A549 (cell line): ENCODE results near the gene MYEOV. TPM values are rescaled to one million over a fixed set of nuclear protein-coding genes. Genes with fewer than 3 reads are reported as not detected.
A peak's percentile ranks its signal among the peaks of the same experiment; 100 is the strongest.

Experiments used
- ATAC-seq, 2 experiments: fragments of 200-7000 bp in 1 of 2; fragments of >200 bp in 1 of 2; cut with Nextera tagmentation in 1 of 2; cut with Tn5 transposase in 1 of 2; 3 replicates each; pipeline versions ENCODE4 v1.8.0 to v1.9.1; 2018 to 2020; ENCODE audit warnings: mild to moderate bottlenecking in 1 of 2, moderate library complexity in 1 of 2
- CTCF ChIA-PET: fragments of 300-600 bp; sonication (Branson Sonifier 250); formaldehyde crosslinking; extraction: SDS; loops from one replicate; lab custom pipeline; 2021; ENCODE audit warnings: antibody characterized with exemption, inconsistent platforms; lab: Yijun Ruan, JAX
- POLR2A ChIA-PET: fragments of 350-600 bp; formaldehyde crosslinking; extraction: SDS; loops from one replicate; lab custom pipeline; 2021; ENCODE audit warnings: antibody characterized with exemption, inconsistent platforms; lab: Yijun Ruan, JAX
- DNase-seq, 2 experiments: peaks; one replicate each; pipeline versions ENCODE4 v3.0.0 to v3.0.0-alpha.2; 2011 to 2016; ENCODE audit warnings: low read depth in 1 of 2, low spot score in 1 of 2
- FAIRE-seq: peaks from 2 replicates; lab custom pipeline; 2011; peaks lifted over from hg19 to GRCh38; lab: Jason Lieb, UNC
- H3K27ac ChIP-seq, 2 experiments: fragments of >200 bp; sonication (Bioruptor Twin); formaldehyde crosslinking; 3 replicates each; pipeline ENCODE4 v1.5.1; 2016 to 2017
- H3K4me1 ChIP-seq: fragments of >200 bp; sonication (Bioruptor Twin); formaldehyde crosslinking; 3 replicates; pipeline ENCODE4 v1.6.1; 2016
- H3K4me2 ChIP-seq: fragments of >200 bp; sonication (Bioruptor Twin); formaldehyde crosslinking; 3 replicates; pipeline ENCODE4 v1.6.1; 2016
- H3K4me3 ChIP-seq: fragments of >200 bp; sonication (Bioruptor Twin); formaldehyde crosslinking; 3 replicates; pipeline ENCODE4 v1.5.1; 2016
- H3K9me3 ChIP-seq: fragments of >200 bp; sonication (Bioruptor Twin); formaldehyde crosslinking; 3 replicates; pipeline ENCODE4 v1.6.1; 2016
- BHLHE40 ChIP-seq: IDR thresholded peaks from 2 replicates; pipeline ENCODE4 v1.6.1; 2012; ENCODE audit warnings: low read depth, low read length, inconsistent platforms
- CBX2 ChIP-seq: fragments of 200-600 bp; sonication (generic); IDR thresholded peaks from 2 replicates; pipeline ENCODE4 v1.6.1; 2016; ENCODE audit warnings: low read depth, mild to moderate bottlenecking, borderline replicate concordance
- CEBPB ChIP-seq, 2 experiments: fragments of >200 bp in 1 of 2; sonication (Bioruptor Twin) in 1 of 2; formaldehyde crosslinking in 1 of 2; IDR thresholded peaks; 2 replicates each; pipeline ENCODE4 v1.6.1; 2012 to 2016
- CHD2 ChIP-seq: fragments of 150-350 bp; IDR thresholded peaks from 2 replicates; pipeline ENCODE4 v1.6.1; 2014; ENCODE audit warnings: low read length; ENCODE audit not compliant: partially characterized antibody
- EHMT2 ChIP-seq: fragments of 200-600 bp; sonication (generic); IDR thresholded peaks from 2 replicates; pipeline ENCODE4 v1.6.1; 2016; ENCODE audit warnings: antibody characterized with exemption, low read depth, mild to moderate bottlenecking, moderate library complexity
- EP300 ChIP-seq, 2 experiments: fragments of >200 bp; sonication (Bioruptor Twin); formaldehyde crosslinking; IDR thresholded peaks; 2 replicates in 1 of 2; 3 replicates in 1 of 2; pipeline ENCODE4 v1.6.1; 2016 to 2017
- FOSL2 ChIP-seq, 2 experiments: fragments of 450-650 bp in 1 of 2; fragments of >200 bp in 1 of 2; sonication (Bioruptor Twin) in 1 of 2; formaldehyde crosslinking; IDR thresholded peaks; 2 replicates each; pipeline versions ENCODE4 v1.5.0 to v1.6.1; 2016 to 2020; ENCODE audit warnings: mild to moderate bottlenecking in 1 of 2, moderate library complexity in 1 of 2
- GATA3 ChIP-seq: IDR thresholded peaks from 2 replicates; pipeline ENCODE4 v1.6.1; 2012; ENCODE audit warnings: borderline replicate concordance
- HOXB13 ChIP-seq: fragments of 250-450 bp; sonication (Bioruptor Pico); IDR thresholded peaks from 2 replicates; pipeline ENCODE4 v1.5.0; 2020; ENCODE audit warnings: low read depth, mild to moderate bottlenecking, moderate library complexity
- HOXB5 ChIP-seq: fragments of 250-450 bp; sonication (Bioruptor Pico); IDR thresholded peaks from 2 replicates; pipeline ENCODE4 v1.5.0; 2020; ENCODE audit warnings: mild to moderate bottlenecking, moderate library complexity
- KDM1A ChIP-seq: fragments of 200-600 bp; sonication (generic); IDR thresholded peaks from 2 replicates; pipeline ENCODE4 v1.6.1; 2016; ENCODE audit warnings: low read depth, mild to moderate bottlenecking
- MYC ChIP-seq: IDR thresholded peaks from 2 replicates; pipeline ENCODE4 v1.6.1; 2012; ENCODE audit warnings: mild to moderate bottlenecking, inconsistent platforms, low read length, improper control_type of control experiment, borderline replicate concordance
- NFE2L2 ChIP-seq: fragments of 150-350 bp; conservative IDR thresholded peaks from 2 replicates; pipeline ENCODE4 v1.6.1; 2014; ENCODE audit warnings: low read length
- NPAS2 ChIP-seq: fragments of 250-450 bp; sonication (Bioruptor Pico); IDR thresholded peaks from 2 replicates; pipeline ENCODE4 v1.8.0; 2022; ENCODE audit warnings: mild to moderate bottlenecking, moderate library complexity, borderline replicate concordance
- PHF8 ChIP-seq: fragments of 200-600 bp; sonication (generic); IDR thresholded peaks from 2 replicates; pipeline ENCODE4 v1.6.1; 2016; ENCODE audit warnings: low read depth, mild to moderate bottlenecking, antibody characterized with exemption, moderate library complexity, borderline replicate concordance
- RAD21 ChIP-seq, 2 experiments: fragments of >200 bp in 1 of 2; sonication (Bioruptor Twin) in 1 of 2; formaldehyde crosslinking in 1 of 2; IDR thresholded peaks in 1 of 2; conservative IDR thresholded peaks in 1 of 2; 2 replicates in 1 of 2; 3 replicates in 1 of 2; pipeline ENCODE4 v1.6.1; 2012 to 2018; ENCODE audit warnings: inconsistent platforms in 1 of 2
- RARB ChIP-seq: fragments of 250-450 bp; sonication (Bioruptor Pico); IDR thresholded peaks from 2 replicates; pipeline ENCODE4 v1.8.0; 2021; ENCODE audit warnings: mild to moderate bottlenecking, moderate library complexity
- RCOR1 ChIP-seq: fragments of 150-350 bp; IDR thresholded peaks from 2 replicates; pipeline ENCODE4 v1.6.1; 2014; ENCODE audit warnings: antibody characterized with exemption, low read length, low read depth
- RNF2 ChIP-seq: fragments of 200-600 bp; sonication (generic); IDR thresholded peaks from 2 replicates; pipeline ENCODE4 v1.6.1; 2016; ENCODE audit warnings: low read depth, mild to moderate bottlenecking, antibody characterized with exemption, moderate library complexity, borderline replicate concordance
- SMC3 ChIP-seq: fragments of >200 bp; sonication (Bioruptor Twin); formaldehyde crosslinking; IDR thresholded peaks from 3 replicates; pipeline ENCODE4 v1.6.1; 2018; ENCODE audit warnings: inconsistent platforms
- SREBF2 ChIP-seq: fragments of 450-650 bp; IDR thresholded peaks from 2 replicates; pipeline ENCODE4 v1.6.1; 2014; ENCODE audit warnings: mild to moderate bottlenecking, moderate library complexity
- ZC3H11A ChIP-seq: fragments of 450-650 bp; IDR thresholded peaks from 2 replicates; pipeline ENCODE4 v1.6.1; 2014; ENCODE audit warnings: antibody characterized with exemption, mild to moderate bottlenecking
- ZNF302 ChIP-seq: fragments of 250-450 bp; sonication (Bioruptor Pico); IDR thresholded peaks from 2 replicates; pipeline ENCODE4 v1.9.0; 2021; ENCODE audit warnings: inconsistent platforms, mild to moderate bottlenecking, moderate library complexity
- WGBS: methylation state at CpG from one replicate; pipeline ENCODE4 v1.1.6; 2017; ENCODE audit errors: missing lambda C conversion rate; 5-methylcytosine and 5-hydroxymethylcytosine counted together
- polyA plus RNA-seq, 4 experiments: library from polyadenylated mRNA; depleted of rRNA in 3 of 4; stranded (reverse); fragments of >200 nt; fragmentation: RNase III in 1 of 4; extraction: RNeasy Plus Mini Kit Qiagen cat#74134 plus additional on column Dnase treatment in 1 of 4; gene quantifications; 2 replicates in 3 of 4; 3 replicates in 1 of 4; pipeline ENCODE4 v1.2.3, GENCODE V29; 2011 to 2017
- TF ChIP-seq, protein P1 (sequence below): fragments of 150-350 bp; IDR thresholded peaks from 2 replicates; pipeline ENCODE4 v1.6.1; 2014; ENCODE audit warnings: low read depth, mild to moderate bottlenecking, low read length
- TF ChIP-seq, protein P2 (sequence below): fragments of 200-600 bp; sonication (generic); IDR thresholded peaks from 2 replicates; pipeline ENCODE4 v1.6.1; 2016; ENCODE audit warnings: antibody characterized with exemption, mild to moderate bottlenecking, moderate library complexity
- TF ChIP-seq, protein P3 (sequence below): fragments of >200 bp; sonication (Bioruptor Twin); formaldehyde crosslinking; IDR thresholded peaks from 3 replicates; pipeline ENCODE4 v1.5.1; 2016

Gene MYEOV
- polyA plus RNA-seq, 2 of the 4 experiments (the other 2 are of a cell fraction) = 92.3 to 102 TPM

DNA sequence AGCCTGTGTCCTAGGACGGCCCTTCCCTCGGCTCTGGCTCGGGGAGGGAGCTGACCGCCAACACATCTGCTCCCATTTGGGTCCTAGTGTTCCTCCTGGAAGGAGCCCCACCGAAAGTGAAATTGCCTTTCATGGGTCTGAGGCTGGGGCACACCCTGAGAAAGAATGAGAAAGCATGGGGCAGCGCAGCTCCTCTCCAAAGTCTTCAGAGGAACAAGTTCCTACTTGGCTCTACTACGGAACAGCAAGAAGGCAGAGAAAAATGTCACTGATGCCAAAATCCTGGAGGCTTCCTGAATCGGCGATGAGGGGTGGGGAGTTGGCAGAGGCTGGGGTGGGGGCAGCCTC, 41.5 kb upstream of the MYEOV start (continued):
- TF ChIP-seq CHD2 (no peak), BHLHE40 (no peak), SMC3 (no peak), PHF8 (no peak)

DNA sequence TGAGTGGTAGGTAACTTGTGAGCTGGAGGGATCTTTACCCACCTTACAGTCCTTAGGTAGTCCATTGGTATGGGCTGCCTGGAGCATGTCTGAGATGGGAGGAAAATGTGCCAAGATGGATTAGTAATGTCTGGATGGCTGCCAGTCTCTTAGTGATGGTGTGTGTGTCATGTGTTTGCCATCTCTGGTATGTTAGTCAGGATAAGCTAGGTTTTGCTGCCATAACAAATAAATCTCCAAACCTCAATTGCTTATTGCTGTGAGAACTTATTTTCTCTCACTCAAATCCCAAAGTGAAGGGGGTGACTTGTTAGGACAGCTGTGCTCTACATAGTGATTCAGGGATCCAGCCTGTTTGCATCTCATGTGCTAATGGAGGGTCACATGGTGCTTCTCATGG, 40.9 kb upstream of the MYEOV start:
- no peaks in the 10 kb centered on the region for H3K4me1 ChIP-seq
- H3K9me3 ChIP-seq = peaks cover 24% of the 10 kb centered on the region
- H3K27ac ChIP-seq = no peak overlapping the region
- POLR2A ChIA-PET = no interaction called here
- peak in 1 of 2 experiments; percentile 61; a peak in 3 of 6 replicates for ATAC-seq
- no peak overlapping the region for H3K4me2 ChIP-seq
- no peak for FAIRE-seq
- peak in 1 of 2 experiments; percentile 49 for DNase-seq
- TF ChIP-seq, protein P1, sequence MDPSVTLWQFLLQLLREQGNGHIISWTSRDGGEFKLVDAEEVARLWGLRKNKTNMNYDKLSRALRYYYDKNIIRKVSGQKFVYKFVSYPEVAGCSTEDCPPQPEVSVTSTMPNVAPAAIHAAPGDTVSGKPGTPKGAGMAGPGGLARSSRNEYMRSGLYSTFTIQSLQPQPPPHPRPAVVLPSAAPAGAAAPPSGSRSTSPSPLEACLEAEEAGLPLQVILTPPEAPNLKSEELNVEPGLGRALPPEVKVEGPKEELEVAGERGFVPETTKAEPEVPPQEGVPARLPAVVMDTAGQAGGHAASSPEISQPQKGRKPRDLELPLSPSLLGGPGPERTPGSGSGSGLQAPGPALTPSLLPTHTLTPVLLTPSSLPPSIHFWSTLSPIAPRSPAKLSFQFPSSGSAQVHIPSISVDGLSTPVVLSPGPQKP = no peak
- no peak for TF ChIP-seq FOSL2 (IDR thresholded peaks at IDR 0.05)
- peak; percentile 40 for TF ChIP-seq FOSL2 (CRISPR knock-in tag; IDR thresholded peaks at IDR 0.05)
- H3K4me3 ChIP-seq = no peak overlapping the region
- CTCF ChIA-PET = no interaction called here

DNA sequence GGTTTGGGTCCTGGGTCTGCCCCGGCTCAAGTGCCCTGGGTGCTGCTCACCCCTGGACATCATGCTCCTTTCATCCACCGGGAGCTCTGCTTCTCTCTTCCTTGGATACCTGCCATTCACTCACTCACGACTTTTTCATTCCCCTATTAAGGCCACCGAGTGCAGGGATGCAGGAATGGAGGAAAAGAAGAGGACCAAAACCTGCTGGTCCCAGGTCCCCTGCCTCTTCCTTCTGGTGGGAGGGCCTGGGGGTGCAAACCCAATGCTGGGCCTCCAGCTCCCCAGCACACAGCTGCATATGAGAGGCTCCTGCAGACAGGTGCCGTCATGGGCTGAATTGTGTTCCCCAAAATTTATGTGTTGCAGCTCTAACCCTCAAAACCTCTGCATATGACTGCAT, 36.8 kb upstream of the MYEOV start:
- TF ChIP-seq GATA3 (no peak), HOXB13 (CRISPR knock-in tag) (no peak), RARB (CRISPR knock-in tag) (no peak), NPAS2 (CRISPR knock-in tag) (no peak), SREBF2 (no peak), CBX2 (no peak), HOXB5 (CRISPR knock-in tag) (no peak), EHMT2 (no peak), KDM1A (no peak), RNF2 (no peak), EP300 (IDR thresholded peaks at IDR 0.05) (no peak), PHF8 (no peak), ZNF302 (CRISPR knock-in tag) (no peak)
- H3K4me3 ChIP-seq = no peak overlapping the region
- FAIRE-seq (no peak), DNase-seq (no peak), ATAC-seq (no peak)
- H3K4me1 ChIP-seq = no peaks in the 10 kb centered on the region
- ChIA-PET CTCF (interaction anchor here (1.0 kb wide), 2 partner anchors 11 to 125 kb away, joined by 3 to 4 read pairs; no protein-coding TSS in a partner anchor), POLR2A (no interaction called here)
- no peak overlapping the region for H3K27ac ChIP-seq
- peaks cover 24% of the 10 kb centered on the region for H3K9me3 ChIP-seq
- WGBS = 54% methylated on average over 5 of the region's 5 CpGs
- H3K4me2 ChIP-seq = no peak overlapping the region

DNA sequence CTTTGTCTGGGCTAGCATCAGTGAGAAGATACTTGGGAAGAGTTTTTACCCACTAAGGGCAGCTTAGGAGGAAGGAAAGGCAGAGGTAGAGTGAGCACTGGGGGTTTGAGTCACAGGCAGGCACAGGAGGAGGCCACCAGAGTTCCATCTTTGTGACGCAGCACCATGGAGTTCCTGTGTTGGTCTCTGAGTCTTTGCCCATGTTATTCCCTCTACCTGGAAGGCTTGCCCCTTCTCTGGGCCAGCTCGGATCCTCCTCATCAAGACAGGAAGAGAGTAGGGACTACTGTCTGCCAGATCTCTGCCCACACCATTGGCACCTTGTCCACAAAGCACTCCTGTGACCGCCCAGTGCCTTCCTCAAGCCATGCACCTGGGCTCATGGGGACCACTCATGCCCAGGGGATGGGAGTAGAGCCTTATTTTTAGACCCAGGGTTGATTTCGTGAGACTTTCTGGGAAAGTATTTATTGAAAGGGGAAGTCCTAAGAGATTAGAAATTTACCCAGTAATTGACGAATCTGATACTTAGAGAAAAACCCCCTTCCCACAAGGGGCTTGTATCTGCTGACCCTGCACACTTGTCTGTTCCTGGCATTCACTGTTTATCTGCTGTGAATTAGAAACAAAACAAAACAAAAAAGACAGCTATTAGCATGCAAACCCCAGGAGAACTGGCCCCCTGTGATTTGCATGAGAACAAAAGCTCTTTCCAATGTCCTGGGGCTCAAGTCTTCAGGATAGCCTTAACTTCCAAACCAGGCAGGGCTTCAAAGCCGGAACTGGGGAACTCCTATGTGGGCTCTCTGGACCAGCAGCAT, 35.9 kb upstream of the MYEOV start:
- FAIRE-seq (no peak), ATAC-seq (no peak), DNase-seq (no peak)
- ChIA-PET POLR2A (no interaction called here), CTCF (interaction anchor here (1.0 kb wide), 1 partner anchor 10 kb away, joined by 3 read pairs; no protein-coding TSS in a partner anchor)
- Histone ChIP-seq H3K9me3 (peaks cover 17% of the 10 kb centered on the region), H3K4me1 (no peaks in the 10 kb centered on the region), H3K4me2 (no peak overlapping the region), H3K27ac (no peak overlapping the region), H3K4me3 (no peak overlapping the region)
- 63% methylated on average over 6 of the region's 6 CpGs for WGBS
- no peak for TF ChIP-seq CEBPB (IDR thresholded peaks at IDR 0.05)
- TF ChIP-seq, protein P2, sequence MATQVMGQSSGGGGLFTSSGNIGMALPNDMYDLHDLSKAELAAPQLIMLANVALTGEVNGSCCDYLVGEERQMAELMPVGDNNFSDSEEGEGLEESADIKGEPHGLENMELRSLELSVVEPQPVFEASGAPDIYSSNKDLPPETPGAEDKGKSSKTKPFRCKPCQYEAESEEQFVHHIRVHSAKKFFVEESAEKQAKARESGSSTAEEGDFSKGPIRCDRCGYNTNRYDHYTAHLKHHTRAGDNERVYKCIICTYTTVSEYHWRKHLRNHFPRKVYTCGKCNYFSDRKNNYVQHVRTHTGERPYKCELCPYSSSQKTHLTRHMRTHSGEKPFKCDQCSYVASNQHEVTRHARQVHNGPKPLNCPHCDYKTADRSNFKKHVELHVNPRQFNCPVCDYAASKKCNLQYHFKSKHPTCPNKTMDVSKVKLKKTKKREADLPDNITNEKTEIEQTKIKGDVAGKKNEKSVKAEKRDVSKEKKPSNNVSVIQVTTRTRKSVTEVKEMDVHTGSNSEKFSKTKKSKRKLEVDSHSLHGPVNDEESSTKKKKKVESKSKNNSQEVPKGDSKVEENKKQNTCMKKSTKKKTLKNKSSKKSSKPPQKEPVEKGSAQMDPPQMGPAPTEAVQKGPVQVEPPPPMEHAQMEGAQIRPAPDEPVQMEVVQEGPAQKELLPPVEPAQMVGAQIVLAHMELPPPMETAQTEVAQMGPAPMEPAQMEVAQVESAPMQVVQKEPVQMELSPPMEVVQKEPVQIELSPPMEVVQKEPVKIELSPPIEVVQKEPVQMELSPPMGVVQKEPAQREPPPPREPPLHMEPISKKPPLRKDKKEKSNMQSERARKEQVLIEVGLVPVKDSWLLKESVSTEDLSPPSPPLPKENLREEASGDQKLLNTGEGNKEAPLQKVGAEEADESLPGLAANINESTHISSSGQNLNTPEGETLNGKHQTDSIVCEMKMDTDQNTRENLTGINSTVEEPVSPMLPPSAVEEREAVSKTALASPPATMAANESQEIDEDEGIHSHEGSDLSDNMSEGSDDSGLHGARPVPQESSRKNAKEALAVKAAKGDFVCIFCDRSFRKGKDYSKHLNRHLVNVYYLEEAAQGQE = no peak
- TF ChIP-seq ZC3H11A = no peak
- TF ChIP-seq RCOR1 = no peak
- no peak for TF ChIP-seq RAD21 (conservative IDR thresholded peaks at IDR 0.05 in 1 of 2, IDR thresholded peaks at IDR 0.05 in 1 of 2)
- TF ChIP-seq, protein P3, sequence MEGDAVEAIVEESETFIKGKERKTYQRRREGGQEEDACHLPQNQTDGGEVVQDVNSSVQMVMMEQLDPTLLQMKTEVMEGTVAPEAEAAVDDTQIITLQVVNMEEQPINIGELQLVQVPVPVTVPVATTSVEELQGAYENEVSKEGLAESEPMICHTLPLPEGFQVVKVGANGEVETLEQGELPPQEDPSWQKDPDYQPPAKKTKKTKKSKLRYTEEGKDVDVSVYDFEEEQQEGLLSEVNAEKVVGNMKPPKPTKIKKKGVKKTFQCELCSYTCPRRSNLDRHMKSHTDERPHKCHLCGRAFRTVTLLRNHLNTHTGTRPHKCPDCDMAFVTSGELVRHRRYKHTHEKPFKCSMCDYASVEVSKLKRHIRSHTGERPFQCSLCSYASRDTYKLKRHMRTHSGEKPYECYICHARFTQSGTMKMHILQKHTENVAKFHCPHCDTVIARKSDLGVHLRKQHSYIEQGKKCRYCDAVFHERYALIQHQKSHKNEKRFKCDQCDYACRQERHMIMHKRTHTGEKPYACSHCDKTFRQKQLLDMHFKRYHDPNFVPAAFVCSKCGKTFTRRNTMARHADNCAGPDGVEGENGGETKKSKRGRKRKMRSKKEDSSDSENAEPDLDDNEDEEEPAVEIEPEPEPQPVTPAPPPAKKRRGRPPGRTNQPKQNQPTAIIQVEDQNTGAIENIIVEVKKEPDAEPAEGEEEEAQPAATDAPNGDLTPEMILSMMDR = no peak
- no peak for TF ChIP-seq RNF2
- TF ChIP-seq NFE2L2 = no peak
- TF ChIP-seq MYC = no peak
- no peak for TF ChIP-seq EHMT2
